ENCODE results near the gene SPANXA2. TPM values are rescaled to one million over a fixed set of nuclear protein-coding genes. Genes with fewer than 3 reads are reported as not detected.
"Not testable (repeated sequence)": the region's sequence is repeated elsewhere in the genome, so short reads cannot be mapped to it uniquely, and the experiment has no call there.

The SPANXA2 gene
- total and polyA plus RNA-seq, 2 of the 4 experiments (the other 2 are of a cell fraction), result not detected

GRCh38 chrX:141584638-141585037 is 4.9 kb upstream of the SPANXA2 start, which contains the start of gene SPANXA1:
SPANXA1 (minus strand) TSS chrX:141584738; CDS start chrX:141584678, 60 bp downstream.
- H3K4me2 ChIP-seq (ENCODE audit: low read depth, low read length); H4K8ac ChIP-seq (ENCODE audit: low read depth in 2 of 2, low read length in 2 of 2); H2BK5ac ChIP-seq (ENCODE audit: low read depth, low read length, poor library complexity, severe bottlenecking); H3K4ac ChIP-seq (ENCODE audit: low read depth, low read length); H3K23ac ChIP-seq (ENCODE audit: low read depth, low read length); POLR2A ChIA-PET (ENCODE audit: unreplicated experiment); H3K18ac ChIP-seq (ENCODE audit: low read depth, low read length); H2BK120ac ChIP-seq (ENCODE audit: low read depth, low read length); CTCF ChIA-PET; H3K27ac ChIP-seq (ENCODE audit: insufficient read depth, low read length); ATAC-seq (ENCODE audit: low read depth); H3K9me3 ChIP-seq (ENCODE audit: control insufficient read depth, insufficient read depth, low read length); H2AK5ac ChIP-seq (ENCODE audit: low read depth, low read length); DNase-seq; BruUV-seq (replicated peaks); dilution Hi-C loops (cut with HindIII; ENCODE audit: low sequenced_read_pairs, unreplicated experiment); H3K14ac ChIP-seq (replicated peaks; ENCODE audit: low read depth, low read length); in situ Hi-C loops (cut with MboI; ENCODE audit: low sequenced_read_pairs); H4K20me1 ChIP-seq (ENCODE audit: insufficient read depth, low read length); H3K9me1 ChIP-seq (ENCODE audit: insufficient read depth, low read length); H3K79me1 ChIP-seq (ENCODE audit: low read depth in 1 of 2, low read length in 2 of 2); H3K36me3 ChIP-seq (ENCODE audit: control insufficient read depth, insufficient read depth, low read length); H3K27me3 ChIP-seq (ENCODE audit: control insufficient read depth, insufficient read depth, low read length); H3K9ac ChIP-seq (ENCODE audit: low read depth, low read length); intact Hi-C loops (cut with micrococcal nuclease); H3K56ac ChIP-seq (ENCODE audit: extremely low read depth, insufficient read depth, low read length); H3K4me1 ChIP-seq (ENCODE audit: control insufficient read depth, insufficient read depth, low read length); H2BK20ac ChIP-seq (ENCODE audit: low read depth, low read length); H4K5ac ChIP-seq (ENCODE audit: low read depth, low read length); H4K91ac ChIP-seq (ENCODE audit: insufficient read depth, low read depth, low read length); H2AK9ac ChIP-seq (replicated peaks; ENCODE audit: low read depth, low read length, poor library complexity); H2BK15ac ChIP-seq (ENCODE audit: low read depth, low read length); H2AFZ ChIP-seq (replicated peaks; ENCODE audit: low read length, poor library complexity); H3K4me3 ChIP-seq (ENCODE audit: insufficient read depth, low read depth, low read length): not testable (repeated sequence)
- no CpG with 5 or more reads among the region's 10 CpGs for WGBS, 2 experiments (ENCODE audit: extremely low coverage in 2 of 2, insufficient read length in 1 of 2)
